Measurements from ENCODE around the gene KNCN. TPM values are rescaled to one million over a fixed set of nuclear protein-coding genes. Genes with fewer than 3 reads are reported as not detected.
A peak's percentile ranks its signal among the peaks of the same experiment; 100 is the strongest.

Gene KNCN
- total RNA-seq, 6 experiments from 2014 or later = not detected

- no peak overlapping the region for H3K27ac ChIP-seq
- H3K9me3 ChIP-seq = no peaks in the 10 kb centered on the region
- H3K27me3 ChIP-seq = no peaks in the 10 kb centered on the region
- 11% methylated on average over 6 of the region's 10 CpGs for WGBS (ENCODE audit: insufficient coverage, low coverage, low lambda C conversion rate, missing lambda C conversion rate)
- ATAC-seq = peak; percentile 13 to 51 (median 38)
- no peak overlapping the region for H3K4me3 ChIP-seq
- peaks cover 0 to 3% (median 0%) of the 10 kb centered on the region in 4 donors for H3K4me1 ChIP-seq
- TF ChIP-seq POLR2A (IDR thresholded peaks at IDR 0.05) = no peak
- intact Hi-C loops (cut with DNase I) = no loop called here
- H3K36me3 ChIP-seq = no peaks in the 10 kb centered on the region
- peak in 1 of 3 donors; percentile 58 for DNase-seq
Observed at GRCh38 chr1:46517010-46517600, 34.3 kb downstream of the KNCN start.

GRCh38 chr1:46516200-46516950, 35.1 kb downstream of the KNCN start:
- Histone ChIP-seq H3K27ac (no peak overlapping the region), H3K27me3 (no peaks in the 10 kb centered on the region), H3K4me1 (no peaks in the 10 kb centered on the region), H3K4me3 (no peak overlapping the region), H3K9me3 (no peaks in the 10 kb centered on the region), H3K36me3 (no peaks in the 10 kb centered on the region)
- 63% methylated on average over 10 of the region's 12 CpGs for WGBS (ENCODE audit: insufficient coverage, low coverage, low lambda C conversion rate, missing lambda C conversion rate)
- TF ChIP-seq POLR2A (IDR thresholded peaks at IDR 0.05) (no peak), CTCF (IDR thresholded peaks at IDR 0.05) (no peak)
- DNase-seq (peak in 1 of 3 donors; percentile 15), ATAC-seq (no peak)
- intact Hi-C loops (cut with DNase I) = no loop called here

- no peak overlapping the region for H3K4me3 ChIP-seq
- intact Hi-C loops (cut with DNase I) = no loop called here
- no peaks in the 10 kb centered on the region for H3K4me1 ChIP-seq
- DNase-seq = peak in 1 of 3 donors; percentile 38
- no peaks in the 10 kb centered on the region for H3K9me3 ChIP-seq
- H3K27ac ChIP-seq = no peak overlapping the region
- WGBS (ENCODE audit: insufficient coverage, low coverage, low lambda C conversion rate, missing lambda C conversion rate) = no CpG with 5 or more reads among the region's 6 CpGs
- H3K36me3 ChIP-seq = no peaks in the 10 kb centered on the region
- H3K27me3 ChIP-seq = no peaks in the 10 kb centered on the region
- no peak for ATAC-seq
- TF ChIP-seq POLR2A (IDR thresholded peaks at IDR 0.05) (no peak), CTCF (IDR thresholded peaks at IDR 0.05) (no peak)
Observed at GRCh38 chr1:46515576-46515975, 35.9 kb downstream of the KNCN start.

- ATAC-seq (no peak), DNase-seq (peak in 1 of 3 donors; percentile 21)
- H3K27me3 ChIP-seq = no peaks in the 10 kb centered on the region
- intact Hi-C loops (cut with DNase I) = no loop called here
- H3K36me3 ChIP-seq = no peaks in the 10 kb centered on the region
- no peak for TF ChIP-seq CTCF (IDR thresholded peaks at IDR 0.05)
- no peak for TF ChIP-seq POLR2A (IDR thresholded peaks at IDR 0.05)
- H3K4me3 ChIP-seq = no peak overlapping the region
- no peaks in the 10 kb centered on the region for H3K9me3 ChIP-seq
- no CpG with 5 or more reads among the region's 5 CpGs for WGBS (ENCODE audit: insufficient coverage, low coverage, low lambda C conversion rate, missing lambda C conversion rate)
- H3K4me1 ChIP-seq = no peaks in the 10 kb centered on the region
- no peak overlapping the region for H3K27ac ChIP-seq
Observed at GRCh38 chr1:46513536-46513935, 37.9 kb downstream of the KNCN start.

- H3K27ac ChIP-seq = no peak overlapping the region
- no peaks in the 10 kb centered on the region for H3K9me3 ChIP-seq
- no peak overlapping the region for H3K4me3 ChIP-seq
- H3K27me3 ChIP-seq = no peaks in the 10 kb centered on the region
- TF ChIP-seq POLR2A (IDR thresholded peaks at IDR 0.05) = no peak
- TF ChIP-seq CTCF (IDR thresholded peaks at IDR 0.05) = no peak
- intact Hi-C loops (cut with DNase I) = no loop called here
- H3K4me1 ChIP-seq = no peaks in the 10 kb centered on the region
- DNase-seq = peak in 1 of 3 donors; percentile 29
- no peaks in the 10 kb centered on the region for H3K36me3 ChIP-seq
- ATAC-seq = no peak
- 39% methylated on average over 6 of the region's 6 CpGs for WGBS (ENCODE audit: insufficient coverage, low coverage, low lambda C conversion rate, missing lambda C conversion rate)
Observed at GRCh38 chr1:46512792-46513190, 38.7 kb downstream of the KNCN start.
